ENCODE measurements around the gene CASP14.

DNA sequence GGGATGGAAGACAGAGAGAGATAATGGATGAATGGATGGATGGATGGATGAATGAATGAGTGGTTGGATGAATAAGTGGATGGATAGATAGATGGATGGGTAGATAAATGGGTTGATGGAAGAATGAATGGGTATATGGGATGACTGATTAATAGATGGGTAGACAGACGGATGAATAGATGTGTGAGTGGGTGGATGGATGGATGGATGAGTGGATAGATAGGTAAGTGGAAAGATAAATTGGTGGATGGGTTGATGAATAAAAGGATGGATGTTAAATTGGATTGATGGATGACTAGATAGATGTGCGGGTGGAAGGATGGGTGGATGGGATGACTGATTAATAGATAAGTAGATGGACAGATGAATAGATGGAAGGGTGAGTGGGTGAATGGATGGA, 1.4 kb downstream of the CASP14 start:
- TF ChIP-seq, protein P1, sequence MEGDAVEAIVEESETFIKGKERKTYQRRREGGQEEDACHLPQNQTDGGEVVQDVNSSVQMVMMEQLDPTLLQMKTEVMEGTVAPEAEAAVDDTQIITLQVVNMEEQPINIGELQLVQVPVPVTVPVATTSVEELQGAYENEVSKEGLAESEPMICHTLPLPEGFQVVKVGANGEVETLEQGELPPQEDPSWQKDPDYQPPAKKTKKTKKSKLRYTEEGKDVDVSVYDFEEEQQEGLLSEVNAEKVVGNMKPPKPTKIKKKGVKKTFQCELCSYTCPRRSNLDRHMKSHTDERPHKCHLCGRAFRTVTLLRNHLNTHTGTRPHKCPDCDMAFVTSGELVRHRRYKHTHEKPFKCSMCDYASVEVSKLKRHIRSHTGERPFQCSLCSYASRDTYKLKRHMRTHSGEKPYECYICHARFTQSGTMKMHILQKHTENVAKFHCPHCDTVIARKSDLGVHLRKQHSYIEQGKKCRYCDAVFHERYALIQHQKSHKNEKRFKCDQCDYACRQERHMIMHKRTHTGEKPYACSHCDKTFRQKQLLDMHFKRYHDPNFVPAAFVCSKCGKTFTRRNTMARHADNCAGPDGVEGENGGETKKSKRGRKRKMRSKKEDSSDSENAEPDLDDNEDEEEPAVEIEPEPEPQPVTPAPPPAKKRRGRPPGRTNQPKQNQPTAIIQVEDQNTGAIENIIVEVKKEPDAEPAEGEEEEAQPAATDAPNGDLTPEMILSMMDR (conservative IDR thresholded peaks at IDR 0.05): no peak
- TF ChIP-seq EZH2 (IDR thresholded peaks at IDR 0.05; ENCODE audit: low read depth): no peak
